ENCODE data around the gene DDC. TPM values are rescaled to one million over a fixed set of nuclear protein-coding genes. Genes with fewer than 3 reads are reported as not detected.

Gene DDC
- total and polyA plus RNA-seq, 2 donors (not counting 3 experiments of a cell fraction or from before 2014, with no cell fraction given), result not detected

- no peaks in the 10 kb centered on the region for H4K20me1 ChIP-seq (replicated peaks; ENCODE audit: control insufficient read depth, extremely low read depth, insufficient read depth, low read length)
- H3K9ac ChIP-seq (replicated peaks; ENCODE audit: extremely low read depth, insufficient read depth, low read length), result no peak overlapping the region
- H3K4me3 ChIP-seq (replicated peaks in 1 of 3; ENCODE audit: insufficient read depth in 1 of 3, low read depth in 1 of 3, low read length in 3 of 3), result no peak overlapping the region
- POLR2A ChIA-PET, result interaction anchor here (0.6 to 0.7 kb wide), 2 partner anchors 68 to 514 kb away, joined by 3 to 5 read pairs; no protein-coding TSS in a partner anchor
- H3K4me2 ChIP-seq (ENCODE audit: insufficient read depth, low read length), result no peak overlapping the region
- intact Hi-C loops (cut with micrococcal nuclease), result no loop called here
- peaks cover 10% of the 10 kb centered on the region for H3K79me2 ChIP-seq (ENCODE audit: control insufficient read depth, insufficient read depth, low read length)
- DNase-seq (ENCODE audit: low read depth, low spot score) (no peak), FAIRE-seq (no peak)
- BruUV-seq (replicated peaks), result no TSS peak
- TF ChIP-seq EZH2 (IDR thresholded peaks at IDR 0.05; ENCODE audit: borderline replicate concordance, low read depth, low read length, severe bottlenecking) (no peak), GATA2 (IDR thresholded peaks at IDR 0.05; ENCODE audit: insufficient read depth, insufficient read length, low read depth, low read length) (no peak), POLR2AphosphoS5 (IDR thresholded peaks at IDR 0.05; ENCODE audit: insufficient read depth, low read depth, low read length) (no peak), JUN (IDR thresholded peaks at IDR 0.05; ENCODE audit: borderline replicate concordance, insufficient read depth, insufficient read length, low read depth) (no peak)
- TF ChIP-seq, protein P1, sequence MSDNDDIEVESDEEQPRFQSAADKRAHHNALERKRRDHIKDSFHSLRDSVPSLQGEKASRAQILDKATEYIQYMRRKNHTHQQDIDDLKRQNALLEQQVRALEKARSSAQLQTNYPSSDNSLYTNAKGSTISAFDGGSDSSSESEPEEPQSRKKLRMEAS (IDR thresholded peaks at IDR 0.05; ENCODE audit: insufficient read depth, insufficient read length), result no peak
- H3K9me1 ChIP-seq (replicated peaks; ENCODE audit: control insufficient read depth, extremely low read depth, insufficient read depth, low read length), result no peaks in the 10 kb centered on the region
- no peaks in the 10 kb centered on the region for H3K27me3 ChIP-seq (ENCODE audit: control insufficient read depth in 2 of 2, insufficient read depth in 2 of 2, low read length in 2 of 2)
- H3K27ac ChIP-seq (ENCODE audit: insufficient read depth, low read depth, low read length), result no peak overlapping the region
- peaks cover 23% of the 10 kb centered on the region for H3K4me1 ChIP-seq (ENCODE audit: control insufficient read depth, extremely low read depth, insufficient read depth, low read length)
- CTCF ChIA-PET, result interaction anchor here (0.6 to 3.0 kb wide), 4 partner anchors 78 to 533 kb away, joined by 3 to 11 read pairs (median 4); no protein-coding TSS in a partner anchor
- peaks cover 26 to 50% of the 10 kb centered on the region in 2 experiments for H3K36me3 ChIP-seq (ENCODE audit: control insufficient read depth in 2 of 2, extremely low read depth in 1 of 2, insufficient read depth in 2 of 2, low read length in 2 of 2)
- H2AFZ ChIP-seq (ENCODE audit: low read depth, low read length), result no peak overlapping the region
- dilution Hi-C loops (cut with MboI; ENCODE audit: extremely low pct_ligation_motif_present, low sequenced_read_pairs), result no loop called here
- H3K9me3 ChIP-seq (replicated peaks; ENCODE audit: control insufficient read depth, insufficient read depth, low read length), result no peaks in the 10 kb centered on the region
These were observed 43.1 kb upstream of the DDC start for GRCh38 chr7:50608196-50608906.
